Caki2 (cell line): ENCODE measurements around the gene SMAD5. TPM values are rescaled to one million over a fixed set of nuclear protein-coding genes. Genes with fewer than 3 reads are reported as not detected.

Experiments
- DNase-seq: peaks from one replicate; pipeline ENCODE4 v3.0.0-alpha.2; 2015; ENCODE audit warnings: low read depth
- in situ Hi-C: cut with HindIII; loops from 2 replicates; pipeline ENCODE4 v1.10.0; 2016; ENCODE audit warnings: low sequenced_read_pairs, low pct_unique_long_range_greater_than_20kb, mixed read lengths
- total RNA-seq: library from RNA; depleted of rRNA; stranded (reverse); fragments of >200 nt; shearing (Covaris generic); gene quantifications from 2 replicates; pipeline ENCODE4 v1.2.3, GENCODE V29; 2014; ENCODE audit warnings: low replicate concordance

SMAD5 gene
- total RNA-seq, 1 experiment from 2014 or later: 15.5 TPM

DNA sequence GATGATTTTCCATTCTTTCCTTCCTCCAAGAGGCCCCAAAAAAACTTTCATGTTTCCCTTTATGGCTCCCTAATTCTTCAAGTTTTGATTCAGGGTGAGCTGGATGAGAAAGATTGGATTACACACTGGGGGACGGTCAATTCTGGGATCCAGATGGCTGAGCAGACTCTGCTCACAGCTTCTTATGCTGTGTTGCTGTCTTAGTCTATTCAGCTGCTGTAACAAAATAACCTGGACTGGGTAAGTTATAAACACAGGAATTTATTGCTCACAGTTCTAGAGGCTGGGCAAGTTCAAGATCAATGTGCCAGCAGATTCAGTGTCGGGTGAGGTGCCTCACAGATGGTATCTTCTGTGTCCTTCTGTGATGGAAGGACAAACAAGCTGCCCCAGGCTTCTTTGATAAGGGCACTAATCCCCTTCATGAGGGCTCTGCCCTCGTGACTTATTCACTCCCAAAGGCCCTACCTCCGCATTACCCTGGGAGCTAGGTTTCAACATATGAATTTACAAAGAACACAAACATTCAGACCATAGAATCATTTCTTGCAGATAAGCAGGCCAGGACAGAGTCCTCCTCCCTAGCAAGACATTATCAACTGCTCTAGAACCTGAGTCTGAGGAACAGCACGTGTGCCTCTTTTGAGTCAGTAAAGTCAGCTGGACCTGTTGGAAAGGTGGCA lies 23.1 kb upstream of the SMAD5 start:
- no peak for DNase-seq
- in situ Hi-C loops: no loop called here

- DNase-seq: no peak
- in situ Hi-C loops: no loop called here
These were observed 19.0 kb upstream of the SMAD5 start for GRCh38 chr5:136113606-136114005.

- in situ Hi-C loops: no loop called here
- DNase-seq: no peak
These were observed 18.1 kb upstream of the SMAD5 start for GRCh38 chr5:136114414-136115125.

DNA sequence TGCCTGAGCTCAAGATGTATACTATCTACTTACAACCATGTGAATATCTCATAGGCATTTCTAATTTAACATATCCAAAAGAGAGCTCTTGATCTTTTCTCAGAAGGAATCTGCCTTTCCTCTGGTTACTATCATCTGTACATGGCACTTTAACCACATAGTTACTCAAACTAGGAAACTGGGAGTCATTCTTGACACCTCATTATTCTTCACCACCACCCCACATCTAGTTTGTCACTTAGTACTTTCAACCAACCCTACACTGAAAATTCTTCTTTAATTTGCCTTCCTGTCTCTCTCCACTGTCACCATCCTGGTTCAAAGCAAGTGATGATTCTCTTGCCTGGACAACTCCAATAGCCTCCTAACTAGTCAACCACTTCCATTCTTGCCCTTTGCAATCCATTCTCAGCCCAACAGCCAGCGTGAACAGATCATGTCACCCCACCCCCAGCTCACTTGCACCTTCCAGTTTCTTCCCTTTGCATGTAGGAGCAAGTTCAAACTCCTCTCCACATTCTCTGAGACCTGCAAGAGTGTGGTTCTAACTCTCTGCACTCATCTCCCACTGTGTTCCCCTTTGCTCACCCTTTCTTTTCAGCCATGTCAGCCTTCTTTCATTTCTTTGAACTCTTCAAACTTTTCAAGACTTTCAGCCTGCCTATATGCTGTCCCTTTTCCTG lies 17.3 kb upstream of the SMAD5 start:
- no peak for DNase-seq
- in situ Hi-C loops: no loop called here

GRCh38 chr5:136120529-136120928 lies 12.1 kb upstream of the SMAD5 start:
- no peak for DNase-seq
- in situ Hi-C loops: no loop called here

GRCh38 chr5:136123236-136123768 lies 9.3 kb upstream of the SMAD5 start:
- DNase-seq: peak; percentile 94
- in situ Hi-C loops: no loop called here

DNA sequence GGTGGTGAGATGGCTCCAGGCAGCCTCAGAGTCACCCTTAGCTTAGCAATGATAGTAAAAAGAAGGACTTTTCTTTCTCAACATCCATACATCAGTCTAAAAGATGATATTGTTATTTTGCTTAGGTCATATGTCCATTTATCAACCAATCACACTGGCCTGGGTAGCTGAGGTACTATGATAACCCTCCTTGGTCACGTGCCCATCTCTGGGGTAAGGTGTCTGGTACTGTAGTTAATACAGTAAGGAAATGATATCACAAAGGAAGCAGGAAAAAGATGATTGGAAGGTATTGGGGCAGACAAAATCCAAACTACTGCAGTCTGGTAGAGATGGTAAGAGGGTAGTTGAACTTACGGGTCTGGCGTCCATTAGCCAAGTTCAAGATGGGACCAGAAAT lies 5.1 kb upstream of the SMAD5 start:
- in situ Hi-C loops: no loop called here
- no peak for DNase-seq

DNA sequence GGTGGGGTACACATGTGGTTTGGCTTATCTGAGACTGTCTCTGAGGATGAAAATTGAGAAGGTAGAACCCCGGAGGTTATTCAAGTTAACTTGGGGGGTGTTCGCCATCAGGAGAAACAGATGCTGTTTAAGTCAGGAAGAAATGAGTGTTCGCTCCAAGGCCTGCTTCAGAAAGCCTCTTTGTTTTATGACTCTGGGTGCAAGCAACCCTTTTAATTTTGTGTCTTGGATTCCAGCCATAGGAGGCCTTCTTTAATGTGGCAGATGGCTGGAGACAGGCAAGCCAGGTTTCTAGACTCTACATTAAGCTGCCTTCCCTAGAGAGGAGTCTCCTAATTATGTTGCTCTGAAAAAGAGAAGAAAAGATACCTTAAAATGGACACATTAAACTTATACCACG lies 4.2 kb upstream of the SMAD5 start:
- no peak for DNase-seq
- in situ Hi-C loops: no loop called here

DNA sequence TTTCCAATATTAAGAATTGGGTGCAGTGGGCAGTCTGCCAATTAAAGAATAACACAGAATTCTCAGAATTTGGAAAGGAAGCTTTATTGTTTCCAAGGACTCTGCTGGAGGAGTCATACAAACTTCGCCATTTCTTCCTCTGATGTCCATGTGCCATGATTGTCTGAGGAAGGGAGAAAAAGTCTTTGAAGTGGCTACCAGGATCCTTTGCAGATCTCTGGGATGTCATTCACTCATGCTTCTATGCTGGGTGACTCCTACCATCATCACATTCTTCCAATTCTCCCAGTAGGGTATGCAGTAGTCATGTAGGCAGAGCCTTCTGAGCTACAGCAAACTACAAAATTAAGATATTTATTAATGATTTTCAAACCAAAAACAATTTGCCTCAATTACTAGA lies 3.2 kb upstream of the SMAD5 start:
- in situ Hi-C loops: no loop called here
- DNase-seq: no peak

- in situ Hi-C loops: no loop called here
- no peak for DNase-seq
These were observed 2.1 kb upstream of the SMAD5 start for GRCh38 chr5:136130581-136130980.

DNA sequence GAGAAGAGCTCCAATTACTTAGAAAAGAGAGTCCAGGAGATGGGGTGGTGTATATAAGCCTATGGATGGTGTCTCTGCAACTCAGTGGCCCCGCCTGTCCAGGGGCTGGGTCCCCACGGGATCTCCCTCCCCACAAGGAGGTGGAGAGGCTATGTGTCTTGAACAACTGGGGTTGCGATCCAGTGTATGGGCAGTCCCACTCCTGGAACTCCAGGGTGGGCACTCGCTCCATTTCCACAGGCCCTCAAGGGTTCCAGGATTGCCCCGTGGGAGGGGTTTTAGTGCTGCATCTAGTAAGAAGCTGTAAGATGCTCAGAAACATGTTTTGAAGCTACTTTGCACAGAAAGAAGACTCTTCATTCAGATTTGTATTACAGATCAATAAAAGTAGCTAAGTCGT lies 558 bp upstream of the SMAD5 start:
- no peak for DNase-seq
- in situ Hi-C loops: no loop called here

GRCh38 chr5:136133222-136133921 lies 727 bp downstream of the SMAD5 start:
- in situ Hi-C loops: no loop called here
- DNase-seq: peak; percentile 39

- no peak for DNase-seq
- in situ Hi-C loops: no loop called here
These were observed 1.3 kb downstream of the SMAD5 start for GRCh38 chr5:136133922-136134379.

DNA sequence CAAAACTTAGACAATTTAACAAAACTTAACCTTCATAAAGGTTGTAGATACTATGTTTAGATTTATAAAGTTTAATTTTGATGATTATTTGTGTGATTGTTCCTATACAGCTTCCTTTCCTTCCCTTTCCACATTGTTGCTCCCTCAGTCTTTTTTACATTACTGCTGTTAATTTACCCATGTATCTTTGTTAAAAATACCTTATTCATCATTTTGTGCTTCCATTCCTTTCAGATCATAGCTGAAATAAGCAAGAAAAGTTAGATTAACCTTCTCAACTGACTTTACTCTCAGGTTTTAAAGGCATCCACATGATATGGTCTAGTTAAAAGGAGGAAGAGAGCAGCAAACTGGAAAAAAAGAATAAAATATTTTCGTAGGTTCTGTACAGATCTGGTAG lies 2.0 kb downstream of the SMAD5 start:
- no peak for DNase-seq
- in situ Hi-C loops: no loop called here

GRCh38 chr5:136135536-136135935 lies 2.9 kb downstream of the SMAD5 start:
- no peak for DNase-seq
- in situ Hi-C loops: no loop called here

- DNase-seq: no peak
- in situ Hi-C loops: no loop called here
These were observed 5.0 kb downstream of the SMAD5 start for GRCh38 chr5:136137497-136138220.

GRCh38 chr5:136141561-136141960 lies 8.9 kb downstream of the SMAD5 start:
- in situ Hi-C loops: no loop called here
- DNase-seq: no peak

GRCh38 chr5:136143312-136143711 lies 10.7 kb downstream of the SMAD5 start:
- in situ Hi-C loops: no loop called here
- DNase-seq: no peak
